ENCODE data around the gene ZNF90.
"Not testable (repeated sequence)": the region's sequence is repeated elsewhere in the genome, so short reads cannot be mapped to it uniquely, and the experiment has no call there.

The ZNF90 gene

DNA sequence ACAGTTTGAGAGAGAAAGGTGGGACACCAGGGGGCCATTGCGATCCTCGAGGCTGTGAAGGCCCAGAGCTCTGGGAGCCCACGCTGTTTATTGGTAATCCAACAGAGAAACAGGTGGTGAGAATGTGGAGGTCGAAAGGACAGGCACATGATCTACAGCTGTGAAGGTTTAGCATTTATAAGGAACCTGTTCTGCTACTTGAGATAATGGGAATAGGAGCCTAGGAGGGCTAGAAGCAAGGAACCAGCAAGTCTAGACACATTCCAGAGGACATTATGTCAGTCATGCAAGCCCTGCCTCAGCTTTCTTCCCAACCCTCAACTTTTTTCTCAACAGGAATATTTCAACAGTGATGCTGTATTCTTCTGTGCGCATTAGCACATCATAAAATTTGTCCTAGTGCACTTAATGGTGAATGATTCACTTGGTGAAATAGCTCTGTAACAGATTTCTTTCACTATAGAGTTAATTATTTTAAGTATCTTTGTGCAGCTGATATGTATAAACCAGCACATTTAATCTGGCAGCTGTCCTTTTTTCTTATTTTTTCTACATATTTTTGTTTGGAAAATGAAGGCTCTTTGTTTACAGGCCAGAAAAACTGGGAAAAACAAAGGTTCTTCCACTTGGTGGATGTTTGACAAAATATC, 25.4 kb downstream of the ZNF90 start:
- DNase-seq: no peak

DNA sequence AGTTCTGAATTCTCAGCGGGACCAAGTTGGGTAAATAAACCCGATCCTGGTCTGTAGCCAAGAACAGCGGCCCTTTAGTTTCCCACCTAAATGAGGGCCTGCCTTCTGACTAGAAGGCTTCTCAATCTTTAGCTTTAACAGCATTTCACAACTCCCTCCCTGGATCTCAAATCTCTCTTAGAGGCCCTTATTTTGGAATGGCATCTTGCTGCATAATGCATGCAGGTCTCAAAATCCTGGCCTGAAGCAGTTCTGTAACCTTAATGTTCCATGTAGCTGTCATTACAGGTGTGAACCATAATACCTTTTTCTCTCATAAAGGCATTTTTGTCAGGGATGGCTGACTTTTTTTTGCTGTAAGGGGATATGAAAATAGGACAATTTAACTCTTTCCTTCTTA, 29.5 kb downstream of the ZNF90 start:
- DNase-seq: no peak

DNA sequence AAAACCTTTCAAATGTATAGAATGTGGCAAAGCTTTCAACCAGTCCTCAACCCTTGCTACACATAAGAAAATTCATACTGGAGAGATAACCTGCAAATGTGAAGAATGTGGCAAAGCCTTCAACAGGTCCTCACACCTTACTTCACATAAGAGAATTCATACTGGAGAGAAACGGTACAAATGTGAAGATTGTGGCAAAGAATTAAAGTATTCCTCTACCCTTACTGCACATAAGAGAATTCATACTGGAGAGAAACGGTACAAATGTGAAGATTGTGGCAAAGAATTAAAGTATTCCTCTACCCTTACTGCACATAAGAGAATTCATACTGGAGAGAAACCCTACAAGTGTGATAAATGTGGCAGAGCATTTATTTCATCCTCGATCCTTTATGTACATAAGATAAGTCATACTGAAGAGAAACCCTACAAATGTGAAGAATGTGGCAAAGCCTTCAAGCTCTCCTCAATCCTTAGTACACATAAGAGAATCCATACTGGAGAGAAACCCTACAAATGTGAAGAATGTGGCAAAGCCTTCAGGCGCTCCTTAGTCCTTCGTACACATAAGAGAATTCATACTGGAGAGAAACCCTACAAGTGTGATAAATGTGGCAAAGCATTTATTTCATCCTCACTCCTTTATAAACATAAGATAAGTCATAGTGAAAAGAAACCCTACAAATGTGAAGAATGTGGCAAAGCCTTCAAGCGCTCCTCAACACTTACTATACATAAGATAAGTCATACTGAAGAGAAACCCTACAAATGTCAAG, 40.5 kb downstream of the ZNF90 start:
- not testable (repeated sequence) for DNase-seq

DNA sequence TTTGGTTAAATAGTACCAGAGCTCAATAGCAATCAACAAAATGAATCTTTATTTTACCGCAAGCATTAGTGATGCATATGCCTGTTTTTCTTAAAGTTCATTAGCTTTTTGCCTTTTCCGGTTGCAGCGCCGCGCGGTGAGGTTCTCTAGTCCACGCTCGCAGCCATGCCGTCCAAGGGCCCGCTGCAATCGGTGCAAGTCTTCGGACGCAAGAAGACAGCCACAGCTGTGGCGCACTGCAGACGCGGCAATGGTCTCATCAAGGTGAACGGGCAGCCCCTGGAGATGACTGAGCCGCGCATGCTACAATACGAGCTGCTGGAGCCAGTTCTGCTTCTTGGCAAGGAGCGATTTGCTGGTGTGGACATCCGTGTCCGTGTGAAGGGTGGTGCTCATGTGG, 47.1 kb downstream of the ZNF90 start:
- no peak for DNase-seq

GRCh38 chr19:20132933-20133332, 55.1 kb downstream of the ZNF90 start:
- not testable (repeated sequence) for DNase-seq

GRCh38 chr19:20137714-20138113, 59.9 kb downstream of the ZNF90 start:
- not testable (repeated sequence) for DNase-seq

GRCh38 chr19:20151617-20152145, 73.9 kb downstream of the ZNF90 start:
- no peak for DNase-seq

DNA sequence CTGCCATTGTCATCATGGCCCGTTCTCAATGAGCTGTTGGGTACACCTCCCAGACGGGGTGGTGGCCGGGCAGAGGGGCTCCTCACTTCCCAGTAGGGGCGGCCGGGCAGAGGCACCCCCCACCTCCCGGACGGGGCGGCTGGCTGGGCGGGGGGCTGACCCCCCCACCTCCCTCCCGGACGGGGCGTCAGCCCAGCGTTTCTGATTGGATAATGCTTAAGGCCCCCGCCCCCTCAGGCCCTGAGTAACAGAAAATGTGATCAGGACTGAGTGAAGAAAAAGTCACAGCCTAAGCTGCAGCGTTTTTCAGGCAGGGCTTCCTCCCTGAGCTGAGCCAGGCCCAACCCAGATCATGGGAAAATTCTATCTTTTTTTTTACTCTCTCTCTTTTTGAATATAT, 74.7 kb downstream of the ZNF90 start:
- not testable (repeated sequence) for DNase-seq

GRCh38 chr19:20153281-20153680, 75.5 kb downstream of the ZNF90 start:
- no peak for DNase-seq

GRCh38 chr19:20154636-20155035, 76.8 kb downstream of the ZNF90 start:
- DNase-seq: no peak

- DNase-seq: no peak
Measured at GRCh38 chr19:20162821-20163220, 85.0 kb downstream of the ZNF90 start.

- no peak for DNase-seq
Measured at GRCh38 chr19:20164456-20164855, 86.7 kb downstream of the ZNF90 start.

DNA sequence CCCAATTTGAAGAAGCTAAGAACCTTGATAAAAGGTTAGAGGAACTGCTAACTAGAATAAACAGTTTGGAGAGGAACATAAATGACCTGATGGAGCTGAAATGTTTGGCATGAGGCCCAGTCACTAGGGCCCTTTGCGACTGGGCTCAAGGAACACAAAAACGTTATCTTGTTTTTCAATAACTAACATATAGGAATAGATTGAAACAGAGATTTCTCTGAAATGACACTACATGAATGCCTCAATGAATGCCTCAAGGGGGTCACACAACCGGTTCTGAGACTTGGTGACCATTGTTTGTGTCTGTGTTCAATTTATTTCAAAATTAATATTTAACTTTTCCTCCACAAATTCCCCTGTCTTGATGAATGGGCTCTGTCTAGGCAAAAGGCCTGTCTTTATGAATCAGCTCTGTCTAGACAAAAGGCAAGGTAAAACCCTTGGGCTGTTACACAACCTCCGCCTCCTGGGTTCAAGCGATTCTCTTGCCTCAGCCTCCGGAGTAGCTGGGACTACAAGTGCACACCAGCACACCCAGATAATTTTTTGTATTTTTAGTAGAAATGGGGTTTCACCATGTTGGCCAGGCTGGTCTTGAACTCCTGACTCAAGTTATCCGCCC, 88.3 kb downstream of the ZNF90 start:
- DNase-seq: no peak

- DNase-seq: peak; percentile 98
Measured at GRCh38 chr19:20167020-20167644, 89.3 kb downstream of the ZNF90 start, which contains the start of gene ZNF486. Gene ZNF486, plus strand, starts transcription at chr19:20167214. Its CDS starts 117 bp downstream, at chr19:20167331.

GRCh38 chr19:20167651-20168122, 89.9 kb downstream of the ZNF90 start:
- DNase-seq: peak; percentile 35

Measured in fibroblast of skin of scalp (primary cell).